GM12801 (cell line): ENCODE data around the gene RAB22A.

Experiments
- CTCF ChIP-seq: IDR thresholded peaks from one replicate; pipeline ENCODE4 v1.5.1; 2011; ENCODE audit warnings: control low read depth; ENCODE audit not compliant: insufficient read length; ENCODE audit errors: extremely low read depth

The RAB22A gene

GRCh38 chr20:58309591-58310290, at the start of gene RAB22A:
TSS of gene RAB22A (plus strand) at chr20:58309715. CDS start at chr20:58309977, 262 bp downstream.
- no peak for TF ChIP-seq CTCF

GRCh38 chr20:58260006-58260405, 49.5 kb upstream of the RAB22A start:
- TF ChIP-seq CTCF = no peak

GRCh38 chr20:58261660-58262059, 47.9 kb upstream of the RAB22A start:
- TF ChIP-seq CTCF = no peak

- TF ChIP-seq CTCF = no peak
Observed at GRCh38 chr20:58264271-58264670, 45.2 kb upstream of the RAB22A start.

- no peak for TF ChIP-seq CTCF
Observed at GRCh38 chr20:58267389-58268215, 41.9 kb upstream of the RAB22A start.

- TF ChIP-seq CTCF = no peak
Observed at GRCh38 chr20:58268421-58268821, 41.1 kb upstream of the RAB22A start.

- no peak for TF ChIP-seq CTCF
Observed at GRCh38 chr20:58268936-58269619, 40.4 kb upstream of the RAB22A start.
